NB4 (cell line): ENCODE measurements around the gene BID.

Source experiments
- DNase-seq: peaks from one replicate; pipeline ENCODE4 v3.0.0; 2010; ENCODE audit warnings: low read depth
- H3K4me3 ChIP-seq: one replicate; pipeline ENCODE4 v1.5.1; 2011; ENCODE audit warnings: mild to moderate bottlenecking, low read depth, low read length, moderate library complexity
- MAX ChIP-seq: IDR thresholded peaks from 2 replicates; pipeline ENCODE4 v1.6.1; 2011; ENCODE audit warnings: low read depth, low read length
- MYC ChIP-seq: IDR thresholded peaks from 2 replicates; pipeline ENCODE4 v1.6.1; 2011; ENCODE audit warnings: low read depth, low read length
- POLR2A ChIP-seq: IDR thresholded peaks from 2 replicates; pipeline ENCODE4 v1.6.1; 2011; ENCODE audit warnings: mild to moderate bottlenecking; ENCODE audit not compliant: insufficient read length; ENCODE audit errors: extremely low read depth
- TF ChIP-seq, protein P1 (sequence below): IDR thresholded peaks from one replicate; pipeline ENCODE4 v1.5.1; 2012; ENCODE audit warnings: low read depth, low read length

BID gene

DNA sequence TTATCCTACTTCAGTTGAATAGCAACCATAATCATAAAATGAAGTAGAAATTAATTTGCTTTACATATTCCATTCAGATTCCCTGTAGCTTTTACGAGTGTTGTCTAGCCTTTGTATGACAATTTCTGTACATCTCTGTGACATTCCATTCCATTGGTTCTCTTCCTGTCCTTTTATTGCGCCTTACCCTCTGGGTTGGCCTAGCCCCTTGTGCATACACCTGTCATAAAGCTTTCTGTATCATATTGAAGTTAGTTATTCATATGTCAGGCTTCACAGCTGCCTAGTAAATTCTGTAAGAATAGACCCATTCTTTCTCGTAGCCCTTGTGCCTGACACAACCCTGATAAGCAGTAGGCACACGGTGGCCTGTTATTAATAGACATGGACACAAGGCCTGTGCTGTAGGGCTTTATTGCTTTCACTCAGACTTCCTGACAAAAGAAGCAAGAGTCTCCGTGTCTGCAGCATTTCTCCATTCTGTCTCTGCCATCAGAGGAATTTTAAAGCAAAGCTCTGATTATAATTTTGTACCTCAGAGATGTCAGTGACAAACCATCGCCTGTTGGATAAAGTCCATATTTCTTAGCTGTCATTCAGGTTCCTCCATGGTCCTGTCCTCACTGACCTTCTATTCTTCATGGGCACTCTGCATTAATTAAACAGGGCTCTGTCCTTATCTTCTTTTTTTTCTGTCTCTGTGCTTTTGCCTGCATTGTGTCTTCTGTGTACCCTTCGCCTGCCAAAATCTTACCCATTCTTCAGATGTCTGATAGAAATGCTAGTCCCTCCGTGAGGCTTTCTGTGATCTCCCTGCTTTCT is 49.4 kb downstream of the BID start:
- TF ChIP-seq MYC (no peak), POLR2A (no peak), MAX (no peak)
- TF ChIP-seq, protein P1, sequence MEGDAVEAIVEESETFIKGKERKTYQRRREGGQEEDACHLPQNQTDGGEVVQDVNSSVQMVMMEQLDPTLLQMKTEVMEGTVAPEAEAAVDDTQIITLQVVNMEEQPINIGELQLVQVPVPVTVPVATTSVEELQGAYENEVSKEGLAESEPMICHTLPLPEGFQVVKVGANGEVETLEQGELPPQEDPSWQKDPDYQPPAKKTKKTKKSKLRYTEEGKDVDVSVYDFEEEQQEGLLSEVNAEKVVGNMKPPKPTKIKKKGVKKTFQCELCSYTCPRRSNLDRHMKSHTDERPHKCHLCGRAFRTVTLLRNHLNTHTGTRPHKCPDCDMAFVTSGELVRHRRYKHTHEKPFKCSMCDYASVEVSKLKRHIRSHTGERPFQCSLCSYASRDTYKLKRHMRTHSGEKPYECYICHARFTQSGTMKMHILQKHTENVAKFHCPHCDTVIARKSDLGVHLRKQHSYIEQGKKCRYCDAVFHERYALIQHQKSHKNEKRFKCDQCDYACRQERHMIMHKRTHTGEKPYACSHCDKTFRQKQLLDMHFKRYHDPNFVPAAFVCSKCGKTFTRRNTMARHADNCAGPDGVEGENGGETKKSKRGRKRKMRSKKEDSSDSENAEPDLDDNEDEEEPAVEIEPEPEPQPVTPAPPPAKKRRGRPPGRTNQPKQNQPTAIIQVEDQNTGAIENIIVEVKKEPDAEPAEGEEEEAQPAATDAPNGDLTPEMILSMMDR, result no peak

DNA sequence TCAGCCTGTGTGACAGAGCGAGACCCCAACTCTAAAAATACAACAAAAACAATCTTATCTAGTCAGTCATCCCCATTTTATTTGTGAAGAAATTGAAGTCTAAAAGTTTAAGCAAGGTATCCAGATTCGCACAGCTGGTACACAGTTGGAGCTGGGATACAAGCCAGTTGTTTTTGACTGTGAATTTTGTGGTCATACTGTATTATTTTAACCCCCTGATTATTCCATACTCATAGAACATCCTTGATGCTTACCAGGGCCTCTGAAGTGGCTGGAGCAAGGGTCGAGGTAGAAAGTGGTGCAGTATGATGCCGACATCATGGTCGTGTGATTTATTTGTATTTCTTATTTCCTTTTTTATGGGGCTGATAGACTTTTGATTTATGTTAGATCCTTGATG is 50.0 kb downstream of the BID start:
- H3K4me3 ChIP-seq, result no peak overlapping the region
- TF ChIP-seq, protein P1, result no peak
- TF ChIP-seq MAX, result no peak
- TF ChIP-seq MYC, result no peak
- no peak for TF ChIP-seq POLR2A
- no peak for DNase-seq

More for the DNA sequence above, 49.4 kb downstream of the BID start:
- DNase-seq, result no peak
- H3K4me3 ChIP-seq, result no peak overlapping the region

DNA sequence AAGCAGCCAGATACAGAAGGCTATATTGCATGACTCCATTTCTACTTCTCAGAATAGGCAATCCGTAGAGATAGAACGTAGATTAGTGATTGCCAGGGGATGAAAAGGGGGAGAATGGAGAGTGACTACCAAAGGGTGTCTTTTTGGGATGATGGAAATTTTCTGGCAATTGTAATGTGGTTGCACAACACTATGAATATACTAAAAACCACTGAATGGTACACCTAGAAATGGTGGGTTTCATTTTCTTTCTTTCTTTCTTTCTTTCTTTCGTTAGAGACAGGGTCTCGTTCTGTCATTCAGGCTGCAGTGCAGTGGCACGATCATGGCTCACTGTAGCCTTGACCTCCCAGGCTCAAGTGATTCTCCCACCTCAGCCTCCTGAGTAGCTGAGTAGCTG is 54.4 kb downstream of the BID start:
- DNase-seq, result no peak
- H3K4me3 ChIP-seq, result no peak overlapping the region
- TF ChIP-seq POLR2A (no peak), MAX (no peak), MYC (no peak)
- TF ChIP-seq, protein P1, result no peak

- TF ChIP-seq MAX, result no peak
- no peak for TF ChIP-seq MYC
- TF ChIP-seq POLR2A, result no peak
- TF ChIP-seq, protein P1, result no peak
- H3K4me3 ChIP-seq, result no peak overlapping the region
- DNase-seq, result no peak
Measured at GRCh38 chr22:17717708-17718107, 56.6 kb downstream of the BID start.

DNA sequence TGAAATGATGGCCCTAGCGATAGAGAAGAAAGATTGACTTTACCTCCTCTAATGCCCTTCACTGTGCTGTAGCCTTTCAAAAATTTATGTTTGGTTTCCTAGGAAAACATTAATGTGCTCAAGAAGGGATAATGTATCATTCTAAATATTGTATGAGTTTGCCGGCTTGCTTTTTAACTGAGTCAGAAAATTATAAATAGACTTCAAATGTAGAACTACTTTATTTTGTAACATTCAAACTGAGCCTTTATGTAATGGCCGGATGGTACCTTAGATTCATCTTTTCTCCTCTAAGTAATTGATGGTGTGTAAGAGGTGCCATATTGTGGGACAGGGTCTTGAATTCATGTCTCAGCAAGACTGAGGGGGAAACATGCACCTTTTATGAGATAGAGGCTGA is 57.7 kb downstream of the BID start:
- no peak overlapping the region for H3K4me3 ChIP-seq
- TF ChIP-seq MYC, result no peak
- TF ChIP-seq MAX, result no peak
- DNase-seq, result no peak

- TF ChIP-seq, protein P1, result no peak
- TF ChIP-seq MAX, result no peak
- no peak for TF ChIP-seq POLR2A
- no peak for TF ChIP-seq MYC
- no peak for DNase-seq
- H3K4me3 ChIP-seq, result no peak overlapping the region
Measured at GRCh38 chr22:17712441-17712840, 61.8 kb downstream of the BID start.
